SK-N-SH (cell line): ENCODE results near the gene POLR1E.

ENCODE experiments used
- EP300 ChIP-seq, 2 experiments: IDR thresholded peaks; 2 replicates each; pipeline versions ENCODE4 v1.4.0 to v1.6.1; 2012; ENCODE audit warnings: borderline replicate concordance in 1 of 2, low read depth in 1 of 2, low read length in 1 of 2
- EZH2phosphoT487 ChIP-seq: fragments of 200-600 bp; sonication (generic); IDR thresholded peaks from 2 replicates; pipeline ENCODE4 v1.6.1; 2017; ENCODE audit warnings: low read depth, mixed run types, mild to moderate bottlenecking, antibody characterized with exemption, moderate library complexity, borderline replicate concordance
- FOXJ3 ChIP-seq: sonication (generic); formaldehyde crosslinking; IDR thresholded peaks from 2 replicates; pipeline ENCODE4 v1.5.1; 2020; ENCODE audit warnings: mild to moderate bottlenecking, missing genetic modification reagents
- FOXM1 ChIP-seq: IDR thresholded peaks from 2 replicates; pipeline ENCODE4 v1.4.0; 2012; ENCODE audit warnings: low read depth, mild to moderate bottlenecking
- JUND ChIP-seq: IDR thresholded peaks from 2 replicates; pipeline ENCODE4 v1.4.0; 2012
- NFIC ChIP-seq: IDR thresholded peaks from 2 replicates; pipeline ENCODE4 v1.4.0; 2012; ENCODE audit warnings: borderline replicate concordance
- POLR2AphosphoS5 ChIP-seq: IDR thresholded peaks from 2 replicates; pipeline ENCODE4 v1.6.1; 2012; ENCODE audit warnings: low read depth, low read length
- RAD21 ChIP-seq: IDR thresholded peaks from 2 replicates; pipeline ENCODE4 v1.6.1; 2012; ENCODE audit warnings: mild to moderate bottlenecking, low read length
- RXRA ChIP-seq: IDR thresholded peaks from 2 replicates; pipeline ENCODE4 v1.4.0; 2012; ENCODE audit warnings: low read depth, mild to moderate bottlenecking, borderline replicate concordance
- SIN3A ChIP-seq: IDR thresholded peaks from 2 replicates; pipeline ENCODE4 v1.6.1; 2012; ENCODE audit warnings: low read depth, mild to moderate bottlenecking, low read length, moderate library complexity, borderline replicate concordance
- TAF1 ChIP-seq: IDR thresholded peaks from 2 replicates; pipeline ENCODE4 v1.6.1; 2012; ENCODE audit warnings: low read depth, mild to moderate bottlenecking, low read length, moderate library complexity, borderline replicate concordance
- TEAD4 ChIP-seq: IDR thresholded peaks from 2 replicates; pipeline ENCODE4 v1.4.0; 2012; ENCODE audit warnings: mild to moderate bottlenecking, borderline replicate concordance; ENCODE audit not compliant: insufficient read depth
- TF ChIP-seq, protein P1 (sequence below): fragments of 200-600 bp; sonication (generic); IDR thresholded peaks from 2 replicates; pipeline ENCODE4 v1.6.1; 2017; ENCODE audit warnings: antibody characterized with exemption, mild to moderate bottlenecking, moderate library complexity
- TF ChIP-seq, protein P2 (sequence below): IDR thresholded peaks from 2 replicates; pipeline ENCODE4 v1.6.1; 2012; ENCODE audit warnings: mild to moderate bottlenecking, low read depth, low read length, moderate library complexity

DNA sequence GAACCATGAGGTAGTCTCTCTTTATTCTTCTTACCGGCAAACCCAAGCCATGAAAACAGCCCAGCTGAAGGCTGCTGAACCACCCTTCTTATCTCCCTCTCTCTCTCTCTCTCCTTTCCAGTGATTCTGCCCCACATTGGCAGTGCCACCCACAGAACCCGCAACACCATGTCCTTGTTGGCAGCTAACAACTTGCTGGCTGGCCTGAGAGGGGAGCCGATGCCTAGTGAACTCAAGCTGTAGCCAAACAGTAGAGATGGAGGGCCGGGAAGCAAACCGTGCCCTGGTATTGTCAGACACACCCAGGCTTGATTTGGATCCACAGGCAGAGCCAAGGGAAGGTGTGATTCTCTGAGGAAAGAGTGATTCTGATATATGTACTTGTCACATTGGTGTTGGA lies 49.2 kb upstream of the POLR1E start:
- TF ChIP-seq RXRA: no peak
- TF ChIP-seq, protein P1, sequence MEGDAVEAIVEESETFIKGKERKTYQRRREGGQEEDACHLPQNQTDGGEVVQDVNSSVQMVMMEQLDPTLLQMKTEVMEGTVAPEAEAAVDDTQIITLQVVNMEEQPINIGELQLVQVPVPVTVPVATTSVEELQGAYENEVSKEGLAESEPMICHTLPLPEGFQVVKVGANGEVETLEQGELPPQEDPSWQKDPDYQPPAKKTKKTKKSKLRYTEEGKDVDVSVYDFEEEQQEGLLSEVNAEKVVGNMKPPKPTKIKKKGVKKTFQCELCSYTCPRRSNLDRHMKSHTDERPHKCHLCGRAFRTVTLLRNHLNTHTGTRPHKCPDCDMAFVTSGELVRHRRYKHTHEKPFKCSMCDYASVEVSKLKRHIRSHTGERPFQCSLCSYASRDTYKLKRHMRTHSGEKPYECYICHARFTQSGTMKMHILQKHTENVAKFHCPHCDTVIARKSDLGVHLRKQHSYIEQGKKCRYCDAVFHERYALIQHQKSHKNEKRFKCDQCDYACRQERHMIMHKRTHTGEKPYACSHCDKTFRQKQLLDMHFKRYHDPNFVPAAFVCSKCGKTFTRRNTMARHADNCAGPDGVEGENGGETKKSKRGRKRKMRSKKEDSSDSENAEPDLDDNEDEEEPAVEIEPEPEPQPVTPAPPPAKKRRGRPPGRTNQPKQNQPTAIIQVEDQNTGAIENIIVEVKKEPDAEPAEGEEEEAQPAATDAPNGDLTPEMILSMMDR: no peak
- no peak for TF ChIP-seq EZH2phosphoT487
- TF ChIP-seq, protein P2, sequence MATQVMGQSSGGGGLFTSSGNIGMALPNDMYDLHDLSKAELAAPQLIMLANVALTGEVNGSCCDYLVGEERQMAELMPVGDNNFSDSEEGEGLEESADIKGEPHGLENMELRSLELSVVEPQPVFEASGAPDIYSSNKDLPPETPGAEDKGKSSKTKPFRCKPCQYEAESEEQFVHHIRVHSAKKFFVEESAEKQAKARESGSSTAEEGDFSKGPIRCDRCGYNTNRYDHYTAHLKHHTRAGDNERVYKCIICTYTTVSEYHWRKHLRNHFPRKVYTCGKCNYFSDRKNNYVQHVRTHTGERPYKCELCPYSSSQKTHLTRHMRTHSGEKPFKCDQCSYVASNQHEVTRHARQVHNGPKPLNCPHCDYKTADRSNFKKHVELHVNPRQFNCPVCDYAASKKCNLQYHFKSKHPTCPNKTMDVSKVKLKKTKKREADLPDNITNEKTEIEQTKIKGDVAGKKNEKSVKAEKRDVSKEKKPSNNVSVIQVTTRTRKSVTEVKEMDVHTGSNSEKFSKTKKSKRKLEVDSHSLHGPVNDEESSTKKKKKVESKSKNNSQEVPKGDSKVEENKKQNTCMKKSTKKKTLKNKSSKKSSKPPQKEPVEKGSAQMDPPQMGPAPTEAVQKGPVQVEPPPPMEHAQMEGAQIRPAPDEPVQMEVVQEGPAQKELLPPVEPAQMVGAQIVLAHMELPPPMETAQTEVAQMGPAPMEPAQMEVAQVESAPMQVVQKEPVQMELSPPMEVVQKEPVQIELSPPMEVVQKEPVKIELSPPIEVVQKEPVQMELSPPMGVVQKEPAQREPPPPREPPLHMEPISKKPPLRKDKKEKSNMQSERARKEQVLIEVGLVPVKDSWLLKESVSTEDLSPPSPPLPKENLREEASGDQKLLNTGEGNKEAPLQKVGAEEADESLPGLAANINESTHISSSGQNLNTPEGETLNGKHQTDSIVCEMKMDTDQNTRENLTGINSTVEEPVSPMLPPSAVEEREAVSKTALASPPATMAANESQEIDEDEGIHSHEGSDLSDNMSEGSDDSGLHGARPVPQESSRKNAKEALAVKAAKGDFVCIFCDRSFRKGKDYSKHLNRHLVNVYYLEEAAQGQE: no peak
- no peak for TF ChIP-seq POLR2AphosphoS5
- TF ChIP-seq JUND: no peak
- TF ChIP-seq SIN3A: no peak
- no peak for TF ChIP-seq TEAD4
- no peak for TF ChIP-seq TAF1
- TF ChIP-seq NFIC: no peak
- no peak for TF ChIP-seq FOXJ3 (CRISPR knock-in tag)
- no peak for TF ChIP-seq EP300 (IDR thresholded peaks at IDR 0.05; ENCODE audit: borderline replicate concordance in 1 of 2, low read depth in 1 of 2, low read length in 1 of 2)
- TF ChIP-seq RAD21: no peak
- no peak for TF ChIP-seq FOXM1
